OCI-LY1 (cell line): Measurements from ENCODE around the gene PRR4.

ENCODE experiments used
- EZH2 ChIP-seq: fragments of 200-600 bp; sonication (generic), shearing (Covaris generic); IDR thresholded peaks from 2 replicates; pipeline ENCODE4 v1.8.0; 2017; ENCODE audit warnings: borderline replicate concordance, mixed run types, mild to moderate bottlenecking, antibody characterized with exemption, low read length, moderate library complexity, mixed read lengths
- TF ChIP-seq, protein P1 (sequence below): fragments of 200-600 bp; sonication (generic), shearing (Covaris generic); IDR thresholded peaks from 2 replicates; pipeline ENCODE4 v1.5.1; 2017; ENCODE audit warnings: mild to moderate bottlenecking, antibody characterized with exemption, low read length, moderate library complexity, mixed read lengths

- TF ChIP-seq, protein P1, sequence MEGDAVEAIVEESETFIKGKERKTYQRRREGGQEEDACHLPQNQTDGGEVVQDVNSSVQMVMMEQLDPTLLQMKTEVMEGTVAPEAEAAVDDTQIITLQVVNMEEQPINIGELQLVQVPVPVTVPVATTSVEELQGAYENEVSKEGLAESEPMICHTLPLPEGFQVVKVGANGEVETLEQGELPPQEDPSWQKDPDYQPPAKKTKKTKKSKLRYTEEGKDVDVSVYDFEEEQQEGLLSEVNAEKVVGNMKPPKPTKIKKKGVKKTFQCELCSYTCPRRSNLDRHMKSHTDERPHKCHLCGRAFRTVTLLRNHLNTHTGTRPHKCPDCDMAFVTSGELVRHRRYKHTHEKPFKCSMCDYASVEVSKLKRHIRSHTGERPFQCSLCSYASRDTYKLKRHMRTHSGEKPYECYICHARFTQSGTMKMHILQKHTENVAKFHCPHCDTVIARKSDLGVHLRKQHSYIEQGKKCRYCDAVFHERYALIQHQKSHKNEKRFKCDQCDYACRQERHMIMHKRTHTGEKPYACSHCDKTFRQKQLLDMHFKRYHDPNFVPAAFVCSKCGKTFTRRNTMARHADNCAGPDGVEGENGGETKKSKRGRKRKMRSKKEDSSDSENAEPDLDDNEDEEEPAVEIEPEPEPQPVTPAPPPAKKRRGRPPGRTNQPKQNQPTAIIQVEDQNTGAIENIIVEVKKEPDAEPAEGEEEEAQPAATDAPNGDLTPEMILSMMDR = no peak
- TF ChIP-seq EZH2 = no peak
Observed at GRCh38 chr12:10838461-10838860, 10.8 kb downstream of the PRR4 start.
